HG03354 (cell line): ENCODE results near the gene GPC3.
"Not testable (repeated sequence)": the region's sequence is repeated elsewhere in the genome, so short reads cannot be mapped to it uniquely, and the experiment has no call there.

Experiments
- ATAC-seq: cut with Tn5 transposase; IDR thresholded peaks from one replicate; pipeline ENCODE4 v1.9.1; 2021; ENCODE audit warnings: mild to moderate bottlenecking; ENCODE audit not compliant: unreplicated experiment, poor library complexity, severe bottlenecking

GPC3 gene

DNA sequence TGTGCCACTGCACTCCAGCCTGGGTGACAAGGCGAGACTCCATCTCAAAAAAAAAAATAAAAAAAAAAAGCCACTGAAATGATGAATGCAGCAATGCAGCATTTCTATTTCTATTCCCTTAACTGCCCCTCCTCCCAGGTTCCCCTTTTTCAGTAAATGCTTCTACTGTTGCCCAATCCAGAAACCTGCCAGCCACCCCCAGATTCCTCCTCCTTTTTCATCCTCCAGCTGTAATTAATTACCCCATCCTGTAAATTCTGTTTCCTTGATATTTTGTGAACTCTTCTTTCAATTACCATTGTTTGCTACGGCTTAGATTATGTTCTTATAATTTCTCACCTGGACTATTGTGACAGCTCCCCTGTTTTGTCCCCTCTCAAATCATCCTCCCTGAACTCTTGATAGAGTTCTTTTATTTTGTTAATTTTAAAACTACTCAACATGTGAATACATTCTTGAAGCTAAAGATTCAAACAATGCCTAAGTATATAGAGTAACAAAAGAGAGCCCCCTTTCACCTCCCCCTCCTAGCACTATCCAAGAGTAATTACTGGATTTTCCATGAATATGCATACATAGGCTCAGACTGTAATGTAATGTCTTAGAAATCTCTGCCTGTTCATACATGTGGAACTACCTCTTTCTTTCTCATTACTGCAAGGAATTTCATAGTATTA lies 429.5 kb downstream of the GPC3 start:
- no peak for ATAC-seq

DNA sequence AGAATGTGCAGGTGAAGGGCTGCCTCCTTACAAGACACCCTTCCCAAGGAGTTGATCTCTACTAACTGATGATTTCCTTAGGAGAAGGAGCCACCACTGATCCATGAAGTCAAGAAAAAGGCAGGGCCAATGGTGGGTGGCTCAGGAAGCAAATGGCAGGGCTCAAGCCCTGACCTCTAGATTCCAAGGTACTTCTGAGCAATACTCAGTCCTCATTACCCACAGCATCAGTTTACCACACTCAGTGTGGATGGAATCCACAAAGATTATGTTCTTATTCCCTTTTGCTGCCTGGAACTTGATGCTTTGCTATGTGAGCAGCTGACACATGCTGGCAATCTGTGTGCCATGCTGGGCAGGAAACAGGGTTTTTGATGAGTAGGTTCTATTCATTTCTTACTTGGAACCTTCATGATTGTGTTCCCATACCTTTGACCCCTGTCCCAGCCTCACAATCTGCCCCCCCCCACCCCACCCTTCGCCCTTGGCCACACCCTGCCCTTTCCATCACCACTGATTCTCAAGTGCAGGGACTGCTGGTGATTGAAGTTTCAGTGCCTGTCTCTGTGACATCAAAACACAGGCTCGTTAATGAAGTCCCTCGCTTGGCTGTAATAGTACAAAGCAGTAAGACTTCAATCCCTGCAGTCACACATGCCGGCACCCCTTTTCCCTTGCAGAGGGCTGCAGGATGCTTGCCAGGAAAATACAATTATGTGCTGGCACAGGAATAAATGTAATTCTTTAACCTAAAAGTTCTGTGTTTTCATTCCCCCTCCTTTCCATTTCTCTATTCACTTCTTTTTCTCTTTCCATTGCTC lies 434.5 kb downstream of the GPC3 start:
- no peak for ATAC-seq

DNA sequence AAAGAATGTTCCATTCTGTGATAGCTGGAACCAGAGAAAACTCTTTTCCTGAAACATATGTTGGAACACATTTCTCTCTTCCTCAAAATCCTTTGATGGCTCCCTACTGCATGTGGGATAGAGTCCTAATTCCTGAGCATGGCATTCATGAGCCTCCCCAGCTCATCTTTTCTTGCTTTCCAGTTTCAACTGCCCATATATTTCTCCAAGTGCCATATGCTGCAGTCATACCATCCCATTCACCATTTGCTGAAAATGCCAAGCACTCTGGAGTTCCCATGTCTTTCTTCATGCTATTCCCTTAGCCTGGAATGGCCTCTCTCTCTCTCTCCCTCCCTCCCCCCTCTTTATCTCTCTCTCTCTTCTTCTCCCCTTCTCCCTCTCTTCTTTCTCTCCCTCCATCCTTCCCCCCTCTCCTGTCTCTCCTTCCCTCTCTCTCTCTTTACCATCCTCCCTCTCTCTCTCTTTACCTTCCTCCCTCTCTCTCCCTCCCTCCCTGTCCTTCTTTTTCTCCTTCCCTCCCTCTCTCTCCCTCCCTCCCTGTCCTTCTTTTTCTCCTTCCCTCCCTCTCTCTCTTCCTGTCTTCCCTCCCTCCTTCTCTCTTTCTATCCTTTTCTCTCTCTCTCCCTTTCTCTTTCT lies 436.0 kb downstream of the GPC3 start:
- no peak for ATAC-seq

DNA sequence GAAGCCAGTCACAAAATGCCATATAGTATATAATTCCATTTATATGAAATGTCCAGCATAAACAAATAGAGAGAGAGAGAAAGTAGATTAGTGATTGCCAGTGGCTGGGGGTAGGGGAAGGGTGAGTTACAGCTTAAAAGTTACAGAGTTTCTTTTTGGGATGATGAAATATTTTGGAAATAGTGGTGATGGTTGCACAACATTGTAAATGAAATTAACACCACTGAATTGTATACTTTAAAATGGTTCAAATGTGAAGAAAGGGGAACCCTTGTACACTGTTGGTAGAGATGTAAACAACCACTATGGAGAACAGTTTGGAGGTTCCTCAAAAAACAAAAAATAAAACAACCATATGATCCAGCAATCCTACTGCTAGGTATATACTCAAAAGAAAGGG lies 439.0 kb downstream of the GPC3 start:
- ATAC-seq, result no peak

DNA sequence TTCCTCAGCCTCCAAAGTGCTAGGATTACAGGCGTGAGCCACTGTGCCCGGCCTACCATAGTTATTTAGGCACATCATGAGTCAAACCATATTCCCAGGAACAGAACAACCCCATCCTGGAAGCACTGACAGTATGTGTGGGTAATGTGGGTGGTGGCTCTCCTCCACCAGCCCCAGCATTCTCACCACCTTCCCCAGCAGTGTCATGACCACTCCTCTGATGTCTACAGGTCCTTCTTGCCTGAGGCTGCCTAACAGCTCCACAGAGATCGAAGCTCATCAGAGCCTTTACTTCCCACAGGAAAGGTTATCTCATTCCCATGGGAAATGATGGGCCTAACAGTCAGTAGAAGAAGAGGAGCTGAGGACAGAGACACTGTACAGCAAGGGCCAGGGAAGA lies 440.6 kb downstream of the GPC3 start:
- no peak for ATAC-seq

DNA sequence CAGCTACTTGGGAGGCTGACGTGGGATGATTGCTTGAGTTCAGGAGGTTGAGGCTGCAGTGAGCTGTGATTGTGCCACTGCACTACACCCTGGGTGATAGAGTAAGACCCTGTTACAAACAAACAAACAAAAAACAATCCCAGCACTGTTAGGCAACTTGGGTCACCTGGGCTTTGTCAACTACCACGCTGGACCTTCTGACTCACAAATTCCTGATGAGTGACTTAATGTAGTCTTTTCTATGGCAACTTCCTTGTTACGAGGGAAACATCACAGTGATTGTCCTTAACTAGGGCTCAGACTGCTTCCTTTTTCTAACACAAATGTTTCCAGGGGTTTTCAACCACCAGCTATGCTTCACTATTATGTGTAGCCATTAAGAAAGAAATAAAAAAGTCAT lies 441.3 kb downstream of the GPC3 start:
- ATAC-seq, result no peak

DNA sequence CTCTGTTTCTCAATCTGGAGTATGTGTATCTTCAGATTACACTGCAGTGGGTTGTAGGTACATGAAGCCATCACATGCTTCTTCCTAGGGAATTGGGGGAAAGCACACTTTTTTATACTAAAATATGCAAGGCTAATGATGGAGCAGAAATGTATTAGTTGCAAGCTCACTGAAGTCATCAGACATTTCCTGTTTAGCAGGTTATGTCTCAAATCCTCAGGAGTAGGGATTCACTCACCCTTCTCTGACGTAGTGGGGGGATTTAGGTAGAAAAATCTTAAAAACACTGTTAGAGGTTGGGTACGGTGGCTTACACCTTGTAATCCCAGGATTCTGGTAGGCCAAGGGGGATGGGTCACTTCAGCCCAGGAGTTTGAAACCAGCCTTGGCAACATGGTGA lies 441.7 kb downstream of the GPC3 start:
- ATAC-seq, result no peak

DNA sequence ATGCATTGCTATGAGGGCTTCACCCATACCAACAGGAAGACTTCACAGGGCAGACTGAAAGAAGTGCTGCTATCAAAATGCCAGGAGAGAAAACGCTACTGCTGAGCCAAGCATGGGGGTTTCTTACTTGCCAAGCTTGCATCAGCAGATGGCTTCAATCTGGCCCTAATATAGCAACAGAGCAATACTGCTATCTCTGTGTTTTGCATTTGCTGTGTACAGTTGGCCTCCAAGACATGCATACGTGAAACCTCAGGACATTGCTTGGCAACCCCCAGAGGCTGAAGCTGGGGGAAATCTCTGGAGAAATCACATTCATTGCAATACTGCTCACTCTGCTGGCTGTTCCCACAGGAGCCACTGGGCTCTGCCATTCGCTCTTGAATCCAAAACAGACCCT lies 442.9 kb downstream of the GPC3 start:
- no peak for ATAC-seq

DNA sequence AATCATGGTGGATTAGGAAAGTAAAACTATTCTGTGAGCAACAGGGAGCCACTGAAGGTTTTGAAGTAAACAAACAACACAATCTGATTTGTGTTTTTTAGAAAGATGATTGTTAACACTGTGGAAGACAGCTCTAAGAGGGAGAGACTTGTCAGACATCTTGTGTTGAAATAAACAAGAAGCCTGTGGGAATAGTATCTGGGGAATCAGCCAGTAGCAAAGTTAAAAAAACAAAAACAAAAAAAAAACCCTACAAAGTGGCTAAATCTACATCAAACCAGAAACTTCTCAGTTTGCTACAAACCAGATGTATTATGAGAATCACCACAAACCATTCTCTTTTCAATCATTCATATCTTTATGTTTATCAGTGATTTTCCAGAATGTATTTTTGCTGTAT lies 444.4 kb downstream of the GPC3 start:
- no peak for ATAC-seq

DNA sequence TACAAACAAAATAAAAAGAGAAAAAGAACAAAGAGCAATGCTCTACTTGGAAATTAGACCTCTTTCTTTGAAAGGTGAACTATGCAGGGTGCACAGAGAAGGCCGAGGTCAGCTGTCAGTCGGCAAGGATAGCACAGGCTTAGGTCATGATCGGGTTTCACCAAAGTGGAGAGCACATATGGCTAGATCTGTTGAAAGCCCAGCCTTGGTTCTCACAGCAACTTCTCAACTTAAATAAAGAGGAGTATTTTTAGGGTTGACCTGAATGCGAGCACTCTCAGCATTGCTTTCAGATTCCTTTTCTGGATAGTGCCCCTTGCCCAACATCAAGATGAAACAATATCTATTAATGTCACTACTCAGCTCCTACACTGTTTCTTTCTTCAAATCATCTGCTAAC lies 447.2 kb downstream of the GPC3 start:
- no peak for ATAC-seq

DNA sequence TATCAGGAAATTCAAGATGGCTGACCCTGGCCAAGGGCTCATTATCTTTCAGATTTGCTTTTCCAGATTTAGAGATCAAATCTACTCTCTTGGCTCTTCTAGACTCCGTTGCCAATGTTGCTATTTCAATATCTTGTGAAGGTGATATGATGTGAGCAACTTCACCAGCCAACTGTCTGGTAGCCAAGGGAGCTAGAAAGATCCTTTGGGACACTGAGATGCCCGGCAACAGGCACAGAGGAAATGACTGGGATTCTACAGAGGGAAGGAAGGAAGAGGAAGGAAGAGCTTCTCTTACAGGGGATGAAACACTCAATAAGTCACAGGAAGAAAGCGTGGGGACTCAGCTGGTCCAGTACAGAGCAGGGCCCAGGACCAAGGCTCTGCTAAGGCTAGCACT lies 448.3 kb downstream of the GPC3 start:
- ATAC-seq, result no peak

DNA sequence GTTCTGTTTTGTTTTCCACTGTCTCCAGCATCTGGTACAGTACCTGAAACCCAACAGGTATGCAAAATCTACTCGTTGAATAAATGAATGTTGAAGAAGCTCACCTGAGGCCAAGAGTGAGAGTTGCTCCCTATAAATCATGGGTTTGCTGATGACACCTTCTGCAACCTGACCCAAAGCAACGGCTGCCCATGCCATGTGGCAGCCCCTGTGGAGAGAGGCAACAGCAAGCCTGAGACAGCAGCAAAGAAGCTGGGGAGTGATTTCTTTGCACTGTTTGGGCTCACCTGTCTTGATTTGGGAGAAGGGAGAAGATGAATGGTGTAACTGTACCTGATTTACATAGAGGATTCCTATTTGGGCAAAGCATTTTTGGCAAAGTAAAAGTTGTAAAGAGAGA lies 450.3 kb downstream of the GPC3 start:
- ATAC-seq, result no peak

DNA sequence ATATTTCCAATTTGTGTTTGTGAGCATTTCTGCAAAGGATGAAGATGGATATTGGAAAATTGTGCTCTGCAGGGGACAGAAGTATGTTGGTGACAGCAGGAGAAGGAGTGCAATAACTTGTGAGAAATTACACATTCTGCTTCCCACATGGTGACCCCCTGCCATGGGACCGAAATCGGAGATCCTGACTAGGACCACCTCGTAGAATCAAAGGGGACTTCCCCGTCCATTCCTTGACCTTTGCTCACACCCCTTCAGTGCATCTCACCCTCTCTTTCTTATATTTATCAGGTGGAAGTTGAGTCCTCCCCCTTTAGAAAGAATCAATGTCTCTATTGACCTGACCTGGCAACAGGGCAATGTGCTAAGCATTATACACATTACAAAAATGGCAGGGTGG lies 451.2 kb downstream of the GPC3 start:
- no peak for ATAC-seq

DNA sequence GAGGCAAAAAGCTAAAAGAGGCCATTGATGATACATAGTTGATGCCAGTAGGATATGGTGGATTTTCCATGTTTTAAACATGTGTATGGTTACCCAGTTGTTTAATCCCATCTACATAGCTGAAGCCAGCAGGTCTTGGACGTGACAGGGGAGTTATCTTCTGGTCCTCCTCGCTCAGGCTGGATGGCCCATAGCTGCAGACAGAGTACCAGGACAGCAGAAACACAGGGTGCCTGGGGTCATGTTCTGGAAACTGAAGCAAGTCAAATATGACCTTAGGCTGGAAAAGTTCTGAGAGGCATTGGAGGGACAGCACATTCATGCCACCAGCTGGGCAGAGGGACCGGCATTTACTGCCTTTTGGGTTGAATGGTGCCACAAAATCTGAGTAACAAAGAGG lies 452.1 kb downstream of the GPC3 start:
- ATAC-seq, result no peak

DNA sequence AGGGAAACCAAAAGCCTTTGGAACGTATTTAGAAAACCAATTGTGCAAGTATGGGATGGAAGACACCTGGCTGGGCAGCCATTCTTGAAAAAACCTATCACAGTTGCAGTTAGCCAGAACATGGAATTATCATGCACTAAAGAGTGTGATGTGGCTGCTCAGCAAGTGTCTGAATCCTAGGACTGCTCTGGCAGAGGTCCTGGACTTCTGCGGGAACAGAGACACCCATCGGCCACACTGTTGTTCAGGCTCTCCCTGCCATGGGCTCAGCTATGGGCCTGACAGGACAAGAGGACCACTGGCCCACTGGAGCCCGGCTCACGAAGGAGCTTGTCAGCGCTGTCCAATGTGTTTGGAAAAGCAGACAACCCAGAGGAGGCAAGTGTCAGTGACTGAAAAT lies 454.4 kb downstream of the GPC3 start:
- ATAC-seq, result no peak

DNA sequence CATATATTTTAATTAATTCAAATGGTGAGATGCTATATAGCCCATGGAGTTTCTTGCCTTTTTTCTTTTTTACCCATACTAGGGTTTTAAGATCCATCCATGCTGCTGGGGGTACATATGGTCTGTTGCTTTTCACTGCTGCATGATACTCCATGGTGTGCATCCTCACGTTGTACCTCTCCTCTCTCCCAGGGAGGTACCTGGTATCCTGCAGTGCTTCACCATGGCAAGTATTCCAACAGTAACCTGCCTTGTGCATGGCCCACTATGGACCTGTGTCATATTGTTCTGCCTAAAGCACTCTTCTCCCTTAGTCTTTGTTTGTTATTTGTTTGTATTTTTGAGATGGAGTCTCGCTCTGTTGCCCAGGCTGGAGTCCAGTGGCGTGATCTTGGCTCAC lies 455.8 kb downstream of the GPC3 start:
- ATAC-seq, result no peak

DNA sequence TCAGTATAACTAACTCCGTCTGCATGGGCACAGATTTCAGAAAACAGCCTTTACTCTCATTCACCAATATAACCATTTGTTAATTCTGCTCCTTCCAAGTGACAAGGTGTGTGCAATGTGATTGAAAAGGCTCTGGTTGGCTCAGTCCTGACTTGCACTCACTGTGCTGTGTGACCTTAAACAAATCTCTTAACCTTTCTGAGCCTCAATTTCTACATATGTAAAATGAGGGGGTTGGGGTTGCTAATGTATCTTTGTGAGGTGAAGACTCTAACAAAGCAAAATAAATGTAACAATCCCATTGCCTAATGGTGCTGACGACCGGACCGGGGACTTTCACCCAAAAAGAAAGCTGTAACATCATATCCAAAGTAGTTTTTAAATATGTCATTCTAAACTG lies 457.6 kb downstream of the GPC3 start:
- no peak for ATAC-seq

DNA sequence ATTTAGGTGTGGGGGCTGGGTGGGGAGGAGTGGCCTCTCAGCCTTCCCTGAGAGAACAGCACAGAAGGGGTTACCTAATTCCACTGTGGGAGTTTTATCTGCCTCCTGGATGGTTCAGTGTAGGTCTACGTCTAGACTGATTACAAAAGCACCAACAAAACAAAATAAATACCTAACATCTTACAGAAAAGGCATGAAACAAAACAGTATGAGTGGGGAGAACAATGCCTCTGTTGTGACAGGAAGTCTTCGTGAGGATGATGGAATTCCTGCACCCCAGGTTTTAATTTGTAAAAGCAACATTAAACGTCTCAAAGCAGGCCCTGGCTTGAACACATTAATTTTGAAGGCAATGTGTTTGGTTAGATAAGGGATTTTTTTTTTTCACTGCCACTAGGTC lies 458.0 kb downstream of the GPC3 start:
- ATAC-seq, result no peak

DNA sequence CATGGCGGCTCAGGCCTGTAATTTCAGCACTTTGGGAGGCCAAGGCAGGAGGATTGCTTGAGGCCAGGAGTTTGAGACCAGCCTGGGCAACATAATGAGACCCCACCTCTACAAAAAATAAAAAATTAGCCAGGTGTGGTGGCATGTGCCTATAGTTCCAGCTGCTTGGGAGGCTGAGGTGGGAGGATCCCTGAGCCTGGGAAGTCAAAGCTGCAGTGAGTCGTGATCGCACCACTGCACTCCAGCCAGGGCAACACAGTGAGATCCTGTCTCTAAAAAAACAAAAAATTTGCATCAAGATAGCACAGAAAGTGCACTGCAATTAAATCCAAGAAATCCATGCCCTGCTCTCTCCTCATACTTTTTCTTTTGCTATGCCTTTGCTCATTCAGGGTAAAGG lies 458.6 kb downstream of the GPC3 start:
- ATAC-seq, result not testable (repeated sequence)

DNA sequence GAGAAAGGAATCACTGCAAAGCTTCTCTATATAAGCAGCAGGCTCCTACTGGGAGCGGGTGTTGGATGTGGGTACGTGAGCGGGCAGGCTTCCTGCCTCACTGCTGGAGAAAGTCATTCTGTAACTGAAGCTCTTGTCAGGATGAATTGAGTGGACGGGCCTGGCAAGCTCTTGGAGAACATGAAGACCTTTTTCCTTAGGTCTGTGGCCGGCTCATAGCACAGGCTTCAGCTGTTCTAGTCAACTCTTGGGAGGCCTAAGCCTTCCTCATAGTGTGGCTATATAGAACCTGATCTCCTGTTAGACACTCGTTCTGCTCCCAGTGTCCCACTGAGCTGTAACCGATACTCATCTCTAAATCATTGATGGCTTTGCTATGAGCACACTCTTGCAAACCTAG lies 461.9 kb downstream of the GPC3 start:
- ATAC-seq, result no peak

DNA sequence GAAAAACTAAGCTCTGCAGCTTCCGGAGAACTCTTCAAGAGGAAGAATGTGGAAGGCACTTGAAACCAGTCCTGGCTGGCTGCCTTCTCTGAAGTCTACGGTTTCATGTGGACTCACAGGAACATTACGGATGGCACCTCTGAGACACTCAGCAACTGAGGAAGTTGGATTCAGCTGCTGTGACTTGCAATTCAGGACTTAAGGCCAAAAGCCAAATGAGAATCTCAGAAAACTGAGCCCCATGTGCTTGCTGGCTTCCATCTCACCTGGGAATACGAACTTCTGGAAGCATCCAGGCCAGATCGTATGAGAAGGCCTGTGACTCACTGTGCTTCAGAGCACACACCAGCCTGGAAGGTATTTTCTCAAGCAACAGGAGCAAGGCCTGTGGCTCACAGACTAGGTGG lies 462.3 kb downstream of the GPC3 start:
- ATAC-seq, result no peak
